Mucosa of gallbladder (tissue), 1 donor: ENCODE results near the gene PAX7. TPM values are rescaled to one million over a fixed set of nuclear protein-coding genes. Genes with fewer than 3 reads are reported as not detected.
"Not testable (repeated sequence)": the region's sequence is repeated elsewhere in the genome, so short reads cannot be mapped to it uniquely, and the experiment has no call there.

ENCODE experiments used
- DNase-seq: peaks from one replicate; pipeline ENCODE4 v3.0.0-alpha.2; 2020; ENCODE audit warnings: low spot score
- total RNA-seq: library from RNA; stranded (reverse); gene quantifications from one replicate; pipeline ENCODE4 v1.2.1, GENCODE V29; 2021
- donor health status: DM: no; HTN: no; CAD: no.

PAX7 gene
- total RNA-seq: not detected

- no peak for DNase-seq
These were observed at the start of gene PAX7 for GRCh38 chr1:18630511-18631495. Gene PAX7, plus strand, starts transcription at chr1:18630846. Its CDS starts 758 bp downstream, at chr1:18631604.

DNA sequence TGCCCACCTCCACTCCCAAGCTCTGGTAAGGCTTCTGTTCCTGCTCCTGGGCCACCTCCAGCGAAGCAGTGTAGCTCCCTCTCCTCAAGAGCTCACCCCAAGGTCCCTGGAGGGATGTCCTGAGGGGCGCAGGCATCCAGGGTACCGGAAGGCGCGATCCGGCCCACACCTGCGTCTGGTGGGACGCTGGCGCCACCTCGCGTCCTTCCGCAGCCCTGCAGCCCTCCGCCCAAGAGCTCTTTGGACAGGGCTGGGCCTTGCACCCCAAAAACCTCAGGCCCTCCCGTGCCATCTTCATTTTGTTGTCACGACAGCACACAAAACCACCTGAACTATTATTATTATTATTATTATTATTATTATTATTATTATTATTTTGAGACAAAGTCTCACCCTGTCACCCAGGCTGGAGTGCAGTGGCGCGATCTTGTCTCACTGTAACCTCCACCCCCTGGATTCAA lies 49.2 kb upstream of the PAX7 start:
- DNase-seq: peak; percentile 16

DNA sequence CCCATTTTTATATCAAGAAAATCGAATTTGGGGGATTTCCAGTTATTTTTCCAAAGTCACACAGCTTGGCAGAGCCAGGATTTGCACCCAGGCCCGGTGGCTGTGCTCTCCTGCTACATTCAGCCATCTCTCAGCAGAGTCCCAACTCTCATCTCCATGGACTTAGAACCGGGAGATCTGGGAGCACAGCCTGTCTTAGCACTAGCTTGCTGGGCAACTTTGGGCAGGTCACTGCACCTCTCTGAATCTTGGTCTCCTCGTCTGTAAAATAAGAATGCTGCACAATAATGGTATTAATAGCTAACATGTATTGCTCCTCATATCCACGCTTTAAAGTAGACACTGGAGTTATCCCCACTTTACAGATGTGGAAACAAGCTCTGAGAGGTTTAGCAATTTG lies 47.8 kb upstream of the PAX7 start:
- DNase-seq: no peak

- no peak for DNase-seq
These were observed 47.2 kb upstream of the PAX7 start for GRCh38 chr1:18583326-18583941.

DNA sequence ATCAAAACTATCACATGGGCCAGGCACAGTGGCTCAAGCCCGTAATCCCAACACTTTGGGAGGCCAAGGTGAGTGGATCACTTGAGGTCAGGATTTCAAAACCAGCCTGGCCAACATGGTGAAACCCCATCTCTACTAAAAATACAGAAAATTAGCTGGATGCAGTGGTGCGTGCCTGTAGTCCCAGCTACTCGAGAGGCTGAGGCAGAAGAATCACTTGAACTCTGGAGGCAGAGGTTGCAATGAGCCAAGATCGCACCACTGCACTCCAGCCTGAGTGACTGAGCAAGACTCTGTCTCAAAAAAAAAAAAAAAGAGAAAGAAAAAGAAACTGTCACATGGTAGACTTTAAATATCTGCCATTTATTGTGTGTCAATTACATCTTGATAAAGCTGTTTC lies 44.6 kb upstream of the PAX7 start:
- not testable (repeated sequence) for DNase-seq

- no peak for DNase-seq
These were observed 42.6 kb upstream of the PAX7 start for GRCh38 chr1:18588093-18588492.

GRCh38 chr1:18592368-18592767 lies 38.3 kb upstream of the PAX7 start:
- DNase-seq: no peak

DNA sequence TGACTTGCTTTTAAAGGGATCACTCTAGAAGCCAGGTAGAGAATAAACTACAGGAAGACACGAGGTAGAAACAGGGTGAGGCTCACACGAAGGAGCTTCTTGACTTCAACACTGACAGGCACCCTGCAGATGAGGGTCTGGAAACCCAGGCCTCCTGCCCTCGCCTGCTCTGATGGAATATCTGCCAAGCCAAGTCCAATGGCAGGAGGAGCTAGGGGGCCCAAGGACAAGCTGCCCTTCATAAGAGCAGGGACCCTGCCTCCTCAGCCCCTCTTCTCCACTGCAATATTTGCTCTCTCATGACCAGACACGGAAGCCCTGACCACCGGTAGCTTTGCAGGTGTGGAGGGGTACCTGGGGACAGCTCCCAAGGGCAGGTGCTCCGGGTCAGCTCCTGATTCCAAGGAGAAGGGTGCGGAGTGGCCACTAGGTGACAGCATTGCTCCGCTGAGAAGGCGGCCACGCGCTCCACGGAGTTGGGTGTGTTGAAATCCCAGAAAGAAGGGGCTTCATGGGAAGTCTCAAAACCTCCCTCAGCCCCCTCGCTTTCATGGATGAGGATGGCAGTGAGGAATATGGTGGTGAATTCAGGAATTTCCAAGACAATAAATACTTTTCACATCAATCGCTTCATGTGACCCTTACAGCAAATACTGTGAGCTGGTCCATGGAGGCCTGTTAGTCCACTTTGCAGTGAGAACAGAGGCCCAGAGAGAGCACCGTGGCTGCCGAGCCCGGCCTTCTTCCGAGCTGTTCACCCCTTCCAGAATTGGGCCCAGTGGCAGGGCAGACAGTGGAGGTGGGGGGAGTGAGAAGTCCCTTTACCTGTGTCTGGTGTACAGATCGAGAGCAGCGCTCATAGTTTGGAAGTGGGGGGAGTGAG lies 33.2 kb upstream of the PAX7 start:
- DNase-seq: peak; percentile 35

GRCh38 chr1:18599086-18599485 lies 31.6 kb upstream of the PAX7 start:
- DNase-seq: no peak

- DNase-seq: no peak
These were observed 30.9 kb upstream of the PAX7 start for GRCh38 chr1:18599704-18600103.

DNA sequence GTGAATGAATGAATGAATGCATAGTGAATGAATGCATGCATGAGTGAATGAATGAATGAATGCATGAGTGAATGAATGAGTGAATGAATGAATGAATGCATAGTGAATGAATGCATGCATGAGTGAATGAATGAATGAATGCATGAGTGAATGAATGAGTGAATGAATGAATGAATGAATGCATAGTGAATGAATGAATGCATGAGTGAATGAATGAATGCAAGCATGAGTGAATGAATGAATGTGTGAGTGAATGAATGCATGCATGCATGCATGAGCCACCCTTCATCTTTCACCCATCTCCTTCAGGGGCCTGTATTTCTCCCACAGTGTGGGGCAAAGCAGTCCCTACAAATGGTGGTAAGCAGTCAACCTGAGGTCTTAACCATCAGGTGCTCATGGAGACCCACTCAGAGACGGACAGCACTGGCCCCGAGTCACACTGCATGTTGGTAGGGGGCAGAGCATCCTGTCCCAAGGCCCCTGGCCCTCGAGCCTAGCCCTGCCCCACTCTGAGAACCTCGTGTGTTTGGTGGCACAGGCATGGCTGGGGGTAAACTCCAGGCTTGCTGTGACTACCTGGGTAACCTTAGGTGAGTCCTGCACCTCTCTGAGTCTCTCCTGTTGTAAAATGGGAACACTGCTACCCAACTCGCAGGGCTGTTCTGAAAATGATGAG lies 28.0 kb upstream of the PAX7 start:
- no peak for DNase-seq

GRCh38 chr1:18603212-18603852 lies 27.3 kb upstream of the PAX7 start:
- DNase-seq: no peak

DNA sequence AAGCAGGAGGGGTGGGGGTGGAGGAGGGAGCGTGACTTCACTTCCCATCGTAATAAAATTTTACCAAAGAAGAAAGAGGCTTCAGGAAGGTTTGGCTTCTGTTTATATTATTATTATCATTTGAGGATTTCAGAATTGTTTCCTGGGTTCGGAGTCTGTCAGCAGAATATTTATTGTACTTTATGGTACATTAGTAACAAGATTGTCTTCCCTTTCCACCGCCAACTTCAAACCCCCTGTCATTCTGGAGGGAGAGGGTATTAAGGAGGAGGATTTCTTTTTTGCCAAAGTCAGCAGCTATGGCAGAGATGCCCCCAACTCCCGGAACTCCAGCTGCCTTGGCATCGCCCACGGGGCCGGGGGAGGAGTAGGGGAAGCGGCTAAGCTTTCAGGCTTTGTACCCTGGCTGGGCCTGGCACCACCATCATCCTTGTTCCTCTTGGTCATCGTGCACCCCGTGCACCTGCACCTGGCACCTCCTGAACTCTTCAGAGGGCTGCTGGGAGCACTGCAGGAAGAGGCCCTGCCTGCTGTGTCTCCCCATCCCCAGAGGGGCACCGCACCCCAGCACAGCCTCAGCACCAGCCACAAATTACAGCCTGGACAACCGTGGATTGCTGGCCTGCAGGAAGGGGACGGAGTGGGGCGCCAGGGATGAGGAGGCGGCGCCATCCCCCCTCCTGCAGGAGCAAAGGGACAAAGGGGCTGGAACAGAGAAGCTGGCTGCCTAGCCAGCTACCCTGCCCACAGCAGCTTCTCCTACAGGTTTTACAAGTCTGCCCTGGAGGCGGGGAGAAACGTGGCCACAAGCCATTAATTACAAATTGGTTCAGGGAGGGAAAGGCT lies 24.0 kb upstream of the PAX7 start:
- no peak for DNase-seq

- DNase-seq: no peak
These were observed 23.3 kb upstream of the PAX7 start for GRCh38 chr1:18607289-18607760.

DNA sequence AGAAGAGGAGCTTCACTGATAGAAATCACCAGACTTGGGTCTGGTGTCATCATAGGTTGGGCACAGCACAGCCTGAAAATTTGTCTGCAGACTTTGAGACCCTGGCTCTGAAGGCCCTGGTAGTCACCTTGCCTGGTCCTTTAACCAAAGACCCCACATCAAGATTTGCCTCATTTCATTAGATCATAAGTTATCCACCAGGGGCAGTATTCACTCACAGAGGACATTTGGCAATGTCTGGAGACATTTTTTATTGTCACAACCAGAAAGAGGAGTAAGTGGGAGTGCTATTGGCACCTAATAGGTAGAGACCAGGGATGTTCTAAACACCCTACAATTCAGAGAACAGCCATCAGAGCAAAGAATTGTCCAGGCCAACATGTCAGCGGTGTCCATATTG lies 22.1 kb upstream of the PAX7 start:
- DNase-seq: no peak

- DNase-seq: no peak
These were observed 19.3 kb upstream of the PAX7 start for GRCh38 chr1:18611311-18611710.

GRCh38 chr1:18612073-18612472 lies 18.6 kb upstream of the PAX7 start:
- DNase-seq: no peak

GRCh38 chr1:18614069-18614735 lies 16.4 kb upstream of the PAX7 start:
- DNase-seq: no peak
